ENCODE measurements around the gene ANO4.
"Not testable (repeated sequence)": the region's sequence is repeated elsewhere in the genome, so short reads cannot be mapped to it uniquely, and the experiment has no call there.

ANO4 gene

GRCh38 chr12:101111441-101111840 lies 316.9 kb downstream of the ANO4 start:
- DNase-seq = no peak

GRCh38 chr12:101115326-101115725 lies 320.8 kb downstream of the ANO4 start:
- no peak for DNase-seq

- DNase-seq = no peak
Measured at GRCh38 chr12:101116911-101117310, 322.3 kb downstream of the ANO4 start.

GRCh38 chr12:101117842-101118241 lies 323.3 kb downstream of the ANO4 start:
- no peak for DNase-seq

GRCh38 chr12:101127521-101128219 lies 333.1 kb downstream of the ANO4 start:
- no peak for DNase-seq

- not testable (repeated sequence) for DNase-seq
Measured at GRCh38 chr12:101145777-101146431, 351.3 kb downstream of the ANO4 start.

GRCh38 chr12:101165319-101165718 lies 370.7 kb downstream of the ANO4 start:
- no peak for DNase-seq

- no peak for DNase-seq
Measured at GRCh38 chr12:101166866-101167265, 372.3 kb downstream of the ANO4 start.

- DNase-seq = no peak
Measured at GRCh38 chr12:101168001-101168400, 373.4 kb downstream of the ANO4 start.

- no peak for DNase-seq
Measured at GRCh38 chr12:101172316-101172715, 377.7 kb downstream of the ANO4 start.

- DNase-seq = no peak
Measured at GRCh38 chr12:101173197-101173749, 378.7 kb downstream of the ANO4 start.

- no peak for DNase-seq
Measured at GRCh38 chr12:101174541-101174940, 380.0 kb downstream of the ANO4 start.

Measured in CD4-positive, alpha-beta T cell treated with Interleukin-21 for 1 hour (primary cell).